Nephron (organoid): ENCODE measurements around the gene CGB7.
"Not testable (repeated sequence)": the region's sequence is repeated elsewhere in the genome, so short reads cannot be mapped to it uniquely, and the experiment has no call there.

Source experiments
- H3K27ac Mint-ChIP-seq, 3 experiments: 2 replicates each; pipeline ENCODE4 v1.8.0; 2020; ENCODE audit warnings: mixed read lengths in 3 of 3, mild to moderate bottlenecking in 2 of 3, moderate library complexity in 1 of 3
- H3K27me3 Mint-ChIP-seq: 2 replicates; pipeline ENCODE4 v1.8.0; 2021; ENCODE audit warnings: low read depth, mild to moderate bottlenecking, moderate library complexity, mixed read lengths
- H3K36me3 Mint-ChIP-seq: 2 replicates; pipeline ENCODE4 v1.8.0; 2020; ENCODE audit warnings: low read depth, mixed read lengths
- H3K4me1 Mint-ChIP-seq: 2 replicates; pipeline ENCODE4 v1.8.0; 2020; ENCODE audit warnings: mixed read lengths
- H3K4me3 Mint-ChIP-seq, 3 experiments: 2 replicates each; pipeline ENCODE4 v1.8.0; 2020; ENCODE audit warnings: mild to moderate bottlenecking in 3 of 3, mixed read lengths in 3 of 3, moderate library complexity in 2 of 3
- H3K9me3 Mint-ChIP-seq: 2 replicates; pipeline ENCODE4 v1.8.0; 2020; ENCODE audit warnings: mixed read lengths
- TF ChIP-seq, protein P1 (sequence below), 3 experiments: fragments of 200-600 bp; sonication (generic); IDR thresholded peaks; one replicate each; pipeline ENCODE4 v1.5.0; 2021; ENCODE audit warnings: antibody characterized with exemption in 3 of 3; ENCODE audit not compliant: unreplicated experiment in 3 of 3

The CGB7 gene

DNA sequence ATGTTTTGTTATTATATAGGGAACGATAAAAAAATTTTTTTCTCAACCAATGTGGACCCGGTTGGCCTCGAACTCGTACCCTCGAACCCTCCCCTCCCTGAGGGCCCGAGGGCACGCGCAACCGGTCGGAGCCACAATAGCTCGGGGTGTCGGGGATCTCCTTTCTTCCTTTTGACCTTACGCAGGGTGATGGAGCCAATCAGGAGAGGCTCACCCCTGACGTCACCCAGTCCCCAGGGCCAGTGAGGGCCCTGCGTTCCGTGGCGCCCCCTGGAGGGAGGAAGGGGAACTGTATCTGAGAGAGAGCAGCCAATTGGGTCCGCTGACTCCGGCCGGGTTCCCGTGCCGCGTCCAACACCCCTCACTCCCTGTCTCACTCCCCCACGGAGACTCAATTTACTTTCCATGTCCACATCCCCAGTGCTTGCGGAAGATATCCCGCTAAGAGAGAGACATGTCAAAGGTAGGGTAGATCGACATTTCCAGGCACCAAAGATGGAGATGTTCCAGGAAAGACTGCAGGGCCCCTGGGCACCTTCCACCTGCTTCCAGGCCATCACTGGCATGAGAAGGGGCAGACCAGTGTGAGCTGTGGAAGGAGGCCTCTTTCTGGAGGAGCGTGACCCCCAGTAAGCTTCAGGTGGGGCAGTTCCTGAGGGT lies 25.8 kb downstream of the CGB7 start, which contains the start of gene CGB2:
TSS of gene CGB2 (plus strand) at position 249 of the 660 bp plus-strand sequence. CDS start at position 455, 206 bp downstream.
- peaks cover 17% of the 10 kb centered on the region for H3K27me3 Mint-ChIP-seq
- not testable (repeated sequence) for H3K4me3 Mint-ChIP-seq, H3K36me3 Mint-ChIP-seq, H3K4me1 Mint-ChIP-seq, H3K9me3 Mint-ChIP-seq, H3K27ac Mint-ChIP-seq
- TF ChIP-seq, protein P1, sequence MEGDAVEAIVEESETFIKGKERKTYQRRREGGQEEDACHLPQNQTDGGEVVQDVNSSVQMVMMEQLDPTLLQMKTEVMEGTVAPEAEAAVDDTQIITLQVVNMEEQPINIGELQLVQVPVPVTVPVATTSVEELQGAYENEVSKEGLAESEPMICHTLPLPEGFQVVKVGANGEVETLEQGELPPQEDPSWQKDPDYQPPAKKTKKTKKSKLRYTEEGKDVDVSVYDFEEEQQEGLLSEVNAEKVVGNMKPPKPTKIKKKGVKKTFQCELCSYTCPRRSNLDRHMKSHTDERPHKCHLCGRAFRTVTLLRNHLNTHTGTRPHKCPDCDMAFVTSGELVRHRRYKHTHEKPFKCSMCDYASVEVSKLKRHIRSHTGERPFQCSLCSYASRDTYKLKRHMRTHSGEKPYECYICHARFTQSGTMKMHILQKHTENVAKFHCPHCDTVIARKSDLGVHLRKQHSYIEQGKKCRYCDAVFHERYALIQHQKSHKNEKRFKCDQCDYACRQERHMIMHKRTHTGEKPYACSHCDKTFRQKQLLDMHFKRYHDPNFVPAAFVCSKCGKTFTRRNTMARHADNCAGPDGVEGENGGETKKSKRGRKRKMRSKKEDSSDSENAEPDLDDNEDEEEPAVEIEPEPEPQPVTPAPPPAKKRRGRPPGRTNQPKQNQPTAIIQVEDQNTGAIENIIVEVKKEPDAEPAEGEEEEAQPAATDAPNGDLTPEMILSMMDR (IDR thresholded peaks at IDR 0.05; ENCODE audit: unreplicated experiment in 3 of 3), result peak in 1 of 3 experiments; percentile 13

GRCh38 chr19:49030323-49030722 lies 27.2 kb downstream of the CGB7 start:
- H3K9me3 Mint-ChIP-seq, H3K4me1 Mint-ChIP-seq, H3K27ac Mint-ChIP-seq, H3K4me3 Mint-ChIP-seq, H3K36me3 Mint-ChIP-seq: not testable (repeated sequence)
- peaks cover 15% of the 10 kb centered on the region for H3K27me3 Mint-ChIP-seq

DNA sequence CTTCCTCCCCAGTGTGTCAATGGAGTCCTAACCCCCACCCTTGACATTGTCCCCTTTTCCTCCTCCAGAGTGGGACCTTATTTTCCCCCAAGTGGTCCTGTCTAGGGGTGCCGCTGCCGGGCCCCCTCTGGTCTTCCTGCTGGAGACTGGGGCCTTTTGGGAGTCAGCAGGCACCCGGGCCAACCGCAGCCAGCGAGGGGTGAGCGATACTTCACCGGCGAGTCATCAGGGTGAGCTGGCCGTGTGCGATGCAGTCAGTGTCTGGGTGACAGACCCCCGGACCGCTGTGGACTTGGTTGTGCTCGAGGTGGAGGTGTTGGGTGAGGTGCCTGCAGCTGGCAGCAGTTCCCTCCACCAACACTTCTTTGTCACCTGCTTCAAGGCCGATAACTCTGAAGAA lies 27.8 kb downstream of the CGB7 start:
- not testable (repeated sequence) for H3K4me3 Mint-ChIP-seq, H3K36me3 Mint-ChIP-seq, H3K27ac Mint-ChIP-seq, H3K9me3 Mint-ChIP-seq, H3K4me1 Mint-ChIP-seq
- peaks cover 13% of the 10 kb centered on the region for H3K27me3 Mint-ChIP-seq

DNA sequence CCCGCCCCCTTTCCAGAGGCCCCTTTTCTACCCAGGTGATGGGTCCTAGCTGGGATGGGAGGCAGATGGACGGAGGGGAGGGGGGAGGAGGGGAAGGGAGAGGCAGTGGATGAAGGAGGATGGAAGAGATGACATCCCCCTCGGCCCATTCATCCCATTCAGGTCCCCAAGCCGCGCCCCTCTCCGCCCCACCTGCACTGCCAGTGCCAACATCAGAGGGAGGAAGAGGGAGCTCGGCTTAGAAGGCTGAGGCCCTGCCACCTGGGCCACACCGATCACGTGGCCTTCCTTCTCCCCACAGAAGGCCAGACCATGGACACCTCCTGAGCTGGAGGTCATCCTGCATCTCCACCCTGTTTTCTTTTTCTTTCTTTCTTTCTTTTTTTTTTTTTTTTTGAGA lies 28.9 kb downstream of the CGB7 start:
- not testable (repeated sequence) for H3K27me3 Mint-ChIP-seq, H3K9me3 Mint-ChIP-seq, H3K27ac Mint-ChIP-seq, H3K4me3 Mint-ChIP-seq, H3K36me3 Mint-ChIP-seq, H3K4me1 Mint-ChIP-seq

DNA sequence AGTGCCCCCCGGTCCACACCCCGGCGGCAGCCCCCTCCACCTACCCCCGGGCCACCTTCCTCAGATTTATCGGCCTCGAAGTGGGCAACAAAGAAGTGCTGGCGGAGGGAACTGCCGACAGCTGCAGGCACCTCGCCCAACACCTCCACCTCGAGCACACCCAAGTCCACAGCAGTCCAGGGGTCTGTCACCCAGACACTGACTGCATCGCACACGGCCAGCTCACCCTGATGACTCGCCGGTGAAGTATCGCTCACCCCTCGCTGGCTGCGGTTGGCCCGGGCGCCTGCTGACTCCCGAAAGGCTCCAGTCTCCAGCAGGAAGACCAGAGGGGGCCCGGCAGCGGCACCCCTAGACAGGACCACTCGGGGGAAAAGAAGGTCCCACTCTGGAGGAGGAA lies 31.9 kb downstream of the CGB7 start:
- peaks cover 14% of the 10 kb centered on the region for H3K27me3 Mint-ChIP-seq
- not testable (repeated sequence) for H3K27ac Mint-ChIP-seq, H3K9me3 Mint-ChIP-seq, H3K36me3 Mint-ChIP-seq, H3K4me3 Mint-ChIP-seq, H3K4me1 Mint-ChIP-seq

DNA sequence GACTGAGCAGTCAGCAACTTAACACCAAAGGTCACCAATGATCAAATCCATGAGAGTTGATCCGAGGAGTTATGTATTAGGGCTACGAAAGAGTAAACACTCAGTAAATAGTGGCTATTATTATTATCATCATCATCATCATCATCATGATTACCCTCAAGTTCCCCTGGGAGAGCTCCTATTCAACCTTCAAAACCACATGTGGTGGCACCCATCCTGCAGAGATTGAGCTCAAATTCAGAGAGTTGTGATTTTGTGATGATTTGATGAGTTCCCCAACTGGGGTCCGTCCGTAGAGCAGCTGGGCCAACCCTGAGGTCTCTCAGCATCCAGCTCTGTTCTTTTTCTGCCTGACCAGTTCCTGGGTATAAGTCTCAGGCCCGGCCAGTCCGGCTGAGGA lies 32.5 kb downstream of the CGB7 start:
- not testable (repeated sequence) for H3K4me1 Mint-ChIP-seq, H3K36me3 Mint-ChIP-seq, H3K9me3 Mint-ChIP-seq, H3K27ac Mint-ChIP-seq, H3K4me3 Mint-ChIP-seq
- H3K27me3 Mint-ChIP-seq, result peaks cover 19% of the 10 kb centered on the region

GRCh38 chr19:49024233-49024632 lies 33.3 kb downstream of the CGB7 start, which contains the start of gene CGB3:
Gene CGB3 (minus strand): TSS chr19:49024333. CDS start chr19:49023971, 362 bp downstream.
- not testable (repeated sequence) for H3K36me3 Mint-ChIP-seq, H3K4me1 Mint-ChIP-seq, H3K9me3 Mint-ChIP-seq, H3K4me3 Mint-ChIP-seq, H3K27ac Mint-ChIP-seq
- peaks cover 28% of the 10 kb centered on the region for H3K27me3 Mint-ChIP-seq

GRCh38 chr19:49022116-49022515 lies 35.4 kb downstream of the CGB7 start:
- H3K27me3 Mint-ChIP-seq, result peaks cover 42% of the 10 kb centered on the region
- no peaks in the 10 kb centered on the region for H3K9me3 Mint-ChIP-seq
- H3K4me1 Mint-ChIP-seq, result peaks cover 7% of the 10 kb centered on the region
- H3K27ac Mint-ChIP-seq, result no peak overlapping the region
- no peaks in the 10 kb centered on the region for H3K36me3 Mint-ChIP-seq
- no peak overlapping the region for H3K4me3 Mint-ChIP-seq
- TF ChIP-seq, protein P1 (IDR thresholded peaks at IDR 0.05; ENCODE audit: unreplicated experiment in 3 of 3), result no peak

GRCh38 chr19:49020931-49021895 lies 36.3 kb downstream of the CGB7 start:
- Mint-ChIP-seq H3K27ac (peak overlapping the region in 1 of 3 experiments; percentile 12), H3K4me3 (peak overlapping the region in 2 of 3 experiments; percentile 4 to 8), H3K27me3 (peaks cover 44% of the 10 kb centered on the region), H3K9me3 (no peaks in the 10 kb centered on the region), H3K36me3 (no peaks in the 10 kb centered on the region), H3K4me1 (peaks cover 7% of the 10 kb centered on the region)
- TF ChIP-seq, protein P1 (IDR thresholded peaks at IDR 0.05; ENCODE audit: unreplicated experiment in 3 of 3), result no peak
